Heart left ventricle (tissue), 16 donors: ENCODE results near the gene RING1. TPM values are rescaled to one million over a fixed set of nuclear protein-coding genes. Genes with fewer than 3 reads are reported as not detected.

Experiments used
- ATAC-seq, 4 donors: fragments of 200-7000 bp; cut with Tn5 transposase; one replicate each; pipeline ENCODE4 v1.9.1; 2020 to 2022; ENCODE audit warnings: moderate library complexity in 4 of 4, mild to moderate bottlenecking in 3 of 4, moderate number of reproducible peaks in 1 of 4
- DNase-seq, 5 donors: peaks; one replicate each; pipeline ENCODE4 v3.0.0-alpha.2; 2020
- H3K27ac ChIP-seq, 12 donors: fragments of 200-600 bp; sonication (generic) in 4 of 12; one replicate each; pipeline versions ENCODE4 v1.5.0 to v1.8.0; 2016 to 2022; ENCODE audit warnings: mild to moderate bottlenecking in 2 of 12
- H3K27me3 ChIP-seq, 9 donors: fragments of 200-600 bp; sonication (generic) in 2 of 9; one replicate each; pipeline versions ENCODE4 v1.5.1 to v1.8.0; 2016 to 2022; ENCODE audit warnings: mild to moderate bottlenecking in 3 of 9
- H3K36me3 ChIP-seq, 9 donors: fragments of 200-600 bp; sonication (generic) in 2 of 9; one replicate each; pipeline versions ENCODE4 v1.5.0 to v1.8.0; 2018 to 2022; ENCODE audit warnings: mild to moderate bottlenecking in 2 of 9
- H3K4me1 ChIP-seq, 12 donors: fragments of 200-600 bp; sonication (generic) in 4 of 12; one replicate each; pipeline versions ENCODE4 v1.5.0 to v1.8.0; 2016 to 2022; ENCODE audit warnings: mild to moderate bottlenecking in 3 of 12
- H3K4me3 ChIP-seq, 12 donors: fragments of 200-600 bp; sonication (generic) in 4 of 12; one replicate each; pipeline versions ENCODE4 v1.5.0 to v1.8.0; 2017 to 2022; ENCODE audit warnings: mild to moderate bottlenecking in 9 of 12, moderate library complexity in 4 of 12
- H3K9me3 ChIP-seq, 12 donors: fragments of 200-600 bp; sonication (generic) in 4 of 12; one replicate each; pipeline versions ENCODE4 v1.5.0 to v1.8.0; 2016 to 2022; ENCODE audit warnings: mild to moderate bottlenecking in 1 of 12
- POLR2A ChIP-seq, 2 donors: fragments of 450-650 bp; IDR thresholded peaks; one replicate each; pipeline ENCODE4 v1.6.1; 2017; ENCODE audit warnings: antibody characterized with exemption in 2 of 2, mild to moderate bottlenecking in 2 of 2, moderate library complexity in 2 of 2
- WGBS, 4 donors: extraction: QIAGEN DNeasy Blood & Tissue Kit in 2 of 4; methylation state at CpG; one replicate each; pipeline versions ENCODE4 v1.1.5 to v1.1.7; 2013 to 2018; 5-methylcytosine and 5-hydroxymethylcytosine counted together
- intact Hi-C, 10 donors: fragments of 100-400 bp; cut with DNase I; formaldehyde crosslinking; loops; one replicate each; pipeline versions ENCODE4 v1.11.1 to v1.14.2; 2022
- polyA plus RNA-seq, 2 donors: library from polyadenylated mRNA; stranded (reverse); fragments of 200-250 nt; gene quantifications; one replicate each; pipeline ENCODE4 v1.2.3, GENCODE V29; 2013
- total RNA-seq, 9 donors: library from RNA; depleted of rRNA in 2 of 9; stranded (reverse); fragments of >200 nt in 2 of 9; fragmentation: NEBNext Ultra II Directional in 3 of 9; extraction: Animal tissue kit (Norgen Biotek cat#: 25700) in 3 of 9; gene quantifications; one replicate each; pipeline versions ENCODE4 v1.1.0 to v1.2.4, GENCODE V29; 2016 to 2023
- TF ChIP-seq, protein P1 (sequence below), 12 donors: fragments of 200-600 bp; sonication (generic) in 4 of 12; IDR thresholded peaks; one replicate each; pipeline versions ENCODE4 v1.5.0 to v1.8.0; 2018 to 2022; ENCODE audit warnings: antibody characterized with exemption in 12 of 12, mild to moderate bottlenecking in 5 of 12
- donor health status: ischemic (EF 13 %, LVEDD 7.1; RV severe dilation, severe dysfunction).
- donor health status: healthy with polysubstance abuse.
- donor health status: DM: no; HTN: yes; CAD: no.
- donor health status: DM: no; HTN: no; CAD: no.
- donor health status: ischemic (EF 25% LVEDD 6.9; RV normal size, moderate dysfunction).
- donor health status: ischemic (EF 25% LVEDD 5.7; RV mildly dilated, moderate dysfunction).
- donor health status: healthy.
- donor health status: DM: yes; HTN: yes; CAD: no.
- donor health status: ischemic (EF 35%, LVEDD 5.7; RV mildly dilated, moderate dysfunction).
- donor health status: nonischemic (EF 11% LVEDD 7.7; RV severe dilation, severe dysfunction).
- donor health status: DM: yes; HTN: yes; CAD: no.
- donor health status: PGD.
- donor health status: ischemic (EF 29% LVEDD 5.4; RV normal size, mild dysfunction).
- donor health status: nonischemic (EF 23%, LVEDD 6.1; RV moderate dilation, normal function).

RING1 gene
- total and polyA plus RNA-seq, 11 donors = 8.4 to 36.9 (median 27.3) TPM

GRCh38 chr6:33206864-33207551, 1.3 kb upstream of the RING1 start:
- Histone ChIP-seq H3K27ac (peak overlapping the region in 7 of 12 donors; percentile 91 to 99 (median 95)), H3K36me3 (peaks cover 0 to 44% (median 36%) of the 10 kb centered on the region in 9 donors), H3K27me3 (no peaks in the 10 kb centered on the region), H3K4me3 (peak overlapping the region; percentile 78 to 99 (median 90)), H3K9me3 (no peaks in the 10 kb centered on the region), H3K4me1 (peaks cover 7 to 48% (median 33%) of the 10 kb centered on the region in 12 donors)
- ATAC-seq = no peak
- TF ChIP-seq, protein P1, sequence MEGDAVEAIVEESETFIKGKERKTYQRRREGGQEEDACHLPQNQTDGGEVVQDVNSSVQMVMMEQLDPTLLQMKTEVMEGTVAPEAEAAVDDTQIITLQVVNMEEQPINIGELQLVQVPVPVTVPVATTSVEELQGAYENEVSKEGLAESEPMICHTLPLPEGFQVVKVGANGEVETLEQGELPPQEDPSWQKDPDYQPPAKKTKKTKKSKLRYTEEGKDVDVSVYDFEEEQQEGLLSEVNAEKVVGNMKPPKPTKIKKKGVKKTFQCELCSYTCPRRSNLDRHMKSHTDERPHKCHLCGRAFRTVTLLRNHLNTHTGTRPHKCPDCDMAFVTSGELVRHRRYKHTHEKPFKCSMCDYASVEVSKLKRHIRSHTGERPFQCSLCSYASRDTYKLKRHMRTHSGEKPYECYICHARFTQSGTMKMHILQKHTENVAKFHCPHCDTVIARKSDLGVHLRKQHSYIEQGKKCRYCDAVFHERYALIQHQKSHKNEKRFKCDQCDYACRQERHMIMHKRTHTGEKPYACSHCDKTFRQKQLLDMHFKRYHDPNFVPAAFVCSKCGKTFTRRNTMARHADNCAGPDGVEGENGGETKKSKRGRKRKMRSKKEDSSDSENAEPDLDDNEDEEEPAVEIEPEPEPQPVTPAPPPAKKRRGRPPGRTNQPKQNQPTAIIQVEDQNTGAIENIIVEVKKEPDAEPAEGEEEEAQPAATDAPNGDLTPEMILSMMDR (IDR thresholded peaks at IDR 0.05) = no peak
- TF ChIP-seq POLR2A (IDR thresholded peaks at IDR 0.05) = no peak
- WGBS, 4 donors = 17 to 22% (median 20%) methylated on average over 16 to 20 of the region's 20 CpGs
- DNase-seq = peak in 1 of 5 donors; percentile 26
- intact Hi-C loops = loop anchor here in 2 of 10 donors (5.0 to 10.0 kb wide), 2 partner anchors 40 to 1012 kb away; partner anchors contain the start of genes GPSM3 (in 1 of the 2) and PBX2 (in 1 of the 2)

GRCh38 chr6:33207552-33208090, 679 bp upstream of the RING1 start:
- intact Hi-C loops = loop anchor here in 4 of 10 donors (2.0 to 10.0 kb wide), 3 partner anchors 40 to 1013 kb away; partner anchors contain the start of genes GPSM3 (in 1 of the 4) and PBX2 (in 1 of the 4)
- Histone ChIP-seq H3K4me3 (peak overlapping the region; percentile 78 to 99 (median 90)), H3K4me1 (peaks cover 5 to 47% (median 32%) of the 10 kb centered on the region in 12 donors), H3K9me3 (no peaks in the 10 kb centered on the region), H3K27ac (peak overlapping the region; percentile 82 to 99 (median 94)), H3K27me3 (no peaks in the 10 kb centered on the region), H3K36me3 (peaks cover 0 to 39% (median 30%) of the 10 kb centered on the region in 9 donors)
- TF ChIP-seq, protein P1 (IDR thresholded peaks at IDR 0.05) = no peak
- no peak for TF ChIP-seq POLR2A (IDR thresholded peaks at IDR 0.05)
- 1 to 3% (median 2%) methylated on average over 26 to 29 of the region's 29 CpGs for WGBS, 4 donors
- ATAC-seq = peak in 3 of 4 donors; percentile 6 to 35 (median 35)
- DNase-seq = peak in 3 of 5 donors; percentile 58 to 63 (median 61)

DNA sequence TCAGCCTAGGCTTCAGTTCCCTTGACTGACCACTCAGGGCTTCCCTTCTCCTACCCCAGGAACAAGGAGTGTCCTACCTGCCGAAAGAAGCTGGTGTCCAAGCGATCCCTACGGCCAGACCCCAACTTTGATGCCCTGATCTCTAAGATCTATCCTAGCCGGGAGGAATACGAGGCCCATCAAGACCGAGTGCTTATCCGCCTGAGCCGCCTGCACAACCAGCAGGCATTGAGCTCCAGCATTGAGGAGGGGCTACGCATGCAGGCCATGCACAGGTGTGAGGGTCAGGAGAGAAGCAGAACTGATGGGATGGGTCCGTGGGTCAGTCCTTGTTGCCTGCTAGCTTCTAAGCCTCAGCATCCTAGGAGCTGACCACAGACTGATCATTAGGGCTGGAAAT, 1.6 kb downstream of the RING1 start:
- peaks cover 0 to 44% (median 28%) of the 10 kb centered on the region in 12 donors for H3K4me1 ChIP-seq
- no peak for ATAC-seq
- DNase-seq = no peak
- WGBS, 4 donors = 90 to 96% (median 94%) methylated on average over 6 to 10 of the region's 10 CpGs
- H3K27ac ChIP-seq = no peak overlapping the region
- H3K9me3 ChIP-seq = no peaks in the 10 kb centered on the region
- H3K36me3 ChIP-seq = peaks cover 0 to 25% (median 17%) of the 10 kb centered on the region in 9 donors
- intact Hi-C loops = loop anchor here in 6 of 10 donors (2.0 to 10.0 kb wide), 3 partner anchors 37 to 1015 kb away; partner anchors contain the start of genes GPSM3 (in 1 of the 6) and PBX2 (in 1 of the 6)
- H3K27me3 ChIP-seq = peaks cover 0 to 5% (median 0%) of the 10 kb centered on the region in 9 donors
- no peak overlapping the region for H3K4me3 ChIP-seq
- TF ChIP-seq, protein P1 (IDR thresholded peaks at IDR 0.05) = no peak
- no peak for TF ChIP-seq POLR2A (IDR thresholded peaks at IDR 0.05)

GRCh38 chr6:33211136-33211535, 2.8 kb downstream of the RING1 start:
- Histone ChIP-seq H3K4me1 (peaks cover 0 to 38% (median 24%) of the 10 kb centered on the region in 12 donors), H3K4me3 (no peak overlapping the region), H3K27me3 (peaks cover 0 to 5% (median 0%) of the 10 kb centered on the region in 9 donors), H3K36me3 (peaks cover 0 to 25% (median 17%) of the 10 kb centered on the region in 9 donors), H3K27ac (no peak overlapping the region), H3K9me3 (no peaks in the 10 kb centered on the region)
- WGBS, 4 donors = 79 to 85% (median 84%) methylated on average over 14 to 17 of the region's 17 CpGs
- no peak for TF ChIP-seq POLR2A (IDR thresholded peaks at IDR 0.05)
- TF ChIP-seq, protein P1 (IDR thresholded peaks at IDR 0.05) = no peak
- no peak for DNase-seq
- ATAC-seq = no peak
- intact Hi-C loops = loop anchor here in 2 of 10 donors (5.0 kb wide), 1 partner anchor 36 kb away; no protein-coding TSS in a partner anchor
